ENCODE results near the gene DNAH6.
A peak's percentile ranks its signal among the peaks of the same experiment; 100 is the strongest.
"Not testable (repeated sequence)": the region's sequence is repeated elsewhere in the genome, so short reads cannot be mapped to it uniquely, and the experiment has no call there.

Gene DNAH6

DNA sequence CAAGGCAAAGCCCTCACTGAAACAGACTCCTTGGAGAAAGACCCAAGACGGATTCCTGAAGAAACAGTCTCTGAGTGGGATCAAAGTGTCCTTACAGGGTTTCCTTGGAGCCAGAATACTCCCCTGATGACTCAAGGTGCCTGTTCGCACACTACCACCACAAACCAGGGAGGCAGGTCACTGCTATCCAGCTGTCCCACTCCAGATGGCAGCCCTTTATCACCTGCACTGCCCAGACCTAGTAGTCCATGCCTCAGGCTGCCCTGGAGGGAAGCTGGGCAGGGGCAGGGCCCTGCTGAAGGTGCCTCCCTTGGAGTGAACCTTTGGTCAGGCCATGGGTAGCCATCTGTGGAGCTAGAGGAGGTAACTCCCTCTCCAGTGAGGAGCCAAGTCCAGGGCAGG lies 330.4 kb downstream of the DNAH6 start:
- peak in 1 of 5 experiments; percentile 45 for DNase-seq

DNA sequence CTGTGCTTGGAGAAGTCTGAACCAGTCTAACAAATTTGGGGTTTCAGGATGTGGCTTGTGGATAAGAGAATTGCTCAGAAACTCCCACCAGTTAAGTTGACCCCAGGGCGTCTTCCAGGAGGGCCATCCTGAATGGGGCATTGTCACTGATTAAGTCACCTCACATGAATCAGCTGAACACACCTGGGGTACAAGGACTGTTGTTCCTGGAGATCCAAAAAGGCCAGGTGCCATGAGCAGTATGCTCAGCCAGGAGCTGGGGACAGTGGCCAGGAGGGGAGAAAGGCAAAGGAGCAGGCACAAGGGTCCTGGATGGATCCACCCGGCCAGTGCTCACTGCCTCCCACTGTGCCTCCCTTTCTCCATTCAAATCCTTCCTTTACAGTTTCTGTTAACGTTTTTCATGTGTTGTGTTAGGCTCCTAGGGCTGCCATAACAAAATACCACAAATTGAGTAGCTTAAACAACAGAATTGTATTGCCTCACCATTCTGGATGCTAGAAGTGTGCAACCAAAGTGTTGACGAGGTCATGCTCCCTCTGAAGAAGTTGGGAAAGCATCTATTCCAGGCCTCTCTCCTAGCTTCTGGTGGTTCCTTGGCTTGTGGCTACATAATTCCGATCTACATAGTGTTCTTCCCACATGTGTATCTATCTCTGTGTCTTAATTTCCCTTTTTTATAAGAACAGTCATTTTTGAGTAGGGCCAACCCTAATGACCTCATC lies 331.2 kb downstream of the DNAH6 start:
- DNase-seq, result peak in 1 of 5 experiments; percentile 42

DNA sequence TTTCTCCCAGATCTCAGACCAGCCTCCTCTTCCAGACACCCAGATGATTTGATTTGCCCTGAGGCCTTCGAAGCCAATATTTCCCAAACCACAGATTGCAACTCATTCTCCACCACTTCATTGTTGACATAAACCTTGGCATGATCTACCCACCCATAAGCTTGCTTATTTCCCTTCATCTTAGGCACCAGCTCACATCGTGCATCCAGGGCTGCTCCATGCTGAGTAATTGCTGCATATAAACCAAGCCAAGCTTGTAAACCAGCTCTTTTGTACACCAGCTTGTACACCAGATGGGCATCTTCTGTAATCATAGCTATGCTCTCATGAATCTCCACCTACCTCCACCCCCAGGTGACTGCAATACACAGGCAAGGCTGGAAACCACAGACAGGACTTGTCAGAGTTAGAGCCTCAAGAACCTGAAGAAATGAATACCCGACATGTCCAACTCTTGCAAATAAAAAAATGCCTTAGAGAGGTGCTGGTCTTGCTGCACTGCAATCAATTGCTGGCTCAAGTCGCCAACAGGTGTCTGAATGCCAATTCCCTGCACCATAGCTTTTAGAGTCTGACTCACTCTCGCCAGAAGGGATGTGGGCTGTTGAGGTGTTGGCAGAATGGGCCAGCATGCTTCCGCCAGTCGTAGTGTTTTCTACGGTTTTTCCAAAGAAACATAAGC lies 333.1 kb downstream of the DNAH6 start:
- peak in 3 of 5 experiments; percentile 13 to 82 (median 36) for DNase-seq

DNA sequence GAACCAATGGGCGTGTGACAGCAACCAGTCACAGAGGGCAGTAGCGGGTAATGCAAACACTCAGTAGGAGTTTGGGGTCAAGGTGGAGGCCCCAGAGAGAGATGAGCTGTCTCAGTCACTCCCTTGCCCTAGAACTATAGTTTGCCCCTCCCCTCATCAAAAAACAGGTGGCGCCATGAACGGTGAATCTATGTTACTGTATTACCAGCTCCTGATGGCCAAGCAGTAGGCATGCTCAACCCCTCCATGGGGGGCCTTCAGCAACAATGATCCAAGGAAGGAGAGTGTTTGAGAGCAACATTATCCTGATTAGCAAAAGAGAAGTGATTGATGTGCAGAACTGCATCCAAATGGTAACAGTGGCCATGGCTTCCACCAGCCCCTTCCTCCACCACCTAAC lies 334.2 kb downstream of the DNAH6 start:
- no peak for DNase-seq

DNA sequence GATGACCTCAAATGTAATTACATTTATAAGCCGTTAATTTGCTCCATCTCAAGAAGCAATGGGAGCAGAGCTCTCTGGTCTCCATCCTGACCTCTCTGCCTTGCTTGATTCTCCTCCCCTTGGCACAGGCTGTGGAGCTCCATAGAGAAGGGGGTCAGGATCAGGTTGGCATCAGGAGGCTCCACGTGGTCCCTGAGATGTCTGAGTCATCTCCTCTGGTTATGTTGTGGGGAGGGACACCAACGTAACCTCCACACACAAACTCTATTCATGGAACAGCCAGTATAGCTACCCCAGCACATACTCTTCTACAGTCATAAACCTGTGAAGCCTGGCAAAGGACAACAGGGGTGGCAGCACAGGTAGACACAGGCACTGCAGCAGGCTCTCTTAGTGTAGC lies 335.6 kb downstream of the DNAH6 start:
- DNase-seq, result no peak

DNA sequence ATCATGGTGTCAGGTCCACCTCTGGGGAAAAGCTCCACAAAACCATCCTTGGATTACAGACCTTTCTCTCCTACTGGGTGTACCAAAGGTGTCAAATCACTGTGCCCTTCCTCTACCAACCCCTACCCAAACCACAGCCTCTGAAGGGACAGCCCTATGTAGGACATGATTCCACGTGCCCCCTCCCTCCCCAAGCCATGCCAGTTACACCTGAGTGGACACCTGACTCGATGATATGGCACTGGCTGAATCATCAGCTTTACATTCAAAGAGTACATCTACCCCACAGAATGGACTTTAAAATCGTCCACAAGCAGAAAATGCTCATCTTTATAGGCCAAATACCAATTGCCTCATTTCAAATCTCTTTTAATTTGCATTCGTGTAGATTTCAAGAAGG lies 338.6 kb downstream of the DNAH6 start:
- no peak for DNase-seq

DNA sequence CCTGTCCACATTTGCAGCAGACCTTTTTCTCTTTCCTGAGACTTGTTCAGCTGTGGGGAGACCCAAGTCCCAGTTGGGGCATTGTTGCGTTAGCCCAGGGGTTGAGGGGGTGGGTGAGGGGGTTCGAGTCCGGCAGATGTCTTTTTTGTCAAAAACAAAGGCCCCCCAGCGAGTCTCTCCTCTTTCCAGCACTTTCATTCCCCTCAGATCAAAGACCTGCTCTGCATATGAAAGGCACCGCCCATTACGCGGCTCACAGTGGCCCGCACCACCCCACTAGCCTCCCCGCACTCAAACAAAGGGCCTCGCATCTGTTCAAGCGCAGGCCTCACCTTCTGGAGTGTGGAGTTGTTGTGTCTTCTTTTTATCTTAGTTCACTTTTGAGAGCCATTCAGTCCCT lies 339.4 kb downstream of the DNAH6 start:
- DNase-seq, result no peak

DNA sequence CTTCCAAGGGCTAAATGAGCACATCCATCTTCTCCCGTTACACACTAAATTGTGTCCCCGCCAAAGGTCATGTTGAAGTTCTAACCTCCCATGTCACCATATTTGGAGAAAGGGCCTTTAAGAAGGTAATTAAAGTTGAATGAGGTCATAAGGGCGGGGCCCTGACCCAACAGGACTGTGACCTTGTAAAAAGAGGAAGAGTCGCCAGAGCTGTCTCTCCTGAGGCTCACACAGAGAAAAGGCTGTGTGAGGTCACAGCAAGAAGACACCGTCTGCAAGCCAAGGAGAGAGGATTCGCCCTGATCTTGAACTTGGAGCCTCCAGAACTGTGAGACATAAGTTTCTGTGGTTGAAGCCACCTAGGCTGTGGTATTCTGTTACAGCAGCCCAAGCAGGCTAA lies 340.5 kb downstream of the DNAH6 start:
- DNase-seq, result peak in 2 of 5 experiments; percentile 21 to 80

DNA sequence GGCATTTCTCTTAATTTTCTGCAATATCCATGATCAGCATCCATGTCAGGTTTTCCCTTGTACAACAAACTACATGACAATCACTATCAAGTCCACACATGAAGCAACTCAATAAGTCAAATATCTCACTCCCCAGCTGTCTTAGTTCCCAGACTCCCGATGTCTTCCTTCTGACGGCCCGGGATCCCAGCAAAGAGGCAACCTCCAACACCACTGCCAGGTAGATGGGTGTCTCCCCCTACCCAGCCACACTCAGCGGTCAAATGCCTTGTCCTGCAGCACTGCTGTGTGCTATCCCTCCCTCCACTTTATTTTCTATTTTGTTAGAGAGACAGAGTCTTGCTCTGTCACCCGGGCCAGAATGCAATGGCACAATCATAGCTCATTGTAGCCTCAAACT lies 341.3 kb downstream of the DNAH6 start:
- DNase-seq, result no peak

DNA sequence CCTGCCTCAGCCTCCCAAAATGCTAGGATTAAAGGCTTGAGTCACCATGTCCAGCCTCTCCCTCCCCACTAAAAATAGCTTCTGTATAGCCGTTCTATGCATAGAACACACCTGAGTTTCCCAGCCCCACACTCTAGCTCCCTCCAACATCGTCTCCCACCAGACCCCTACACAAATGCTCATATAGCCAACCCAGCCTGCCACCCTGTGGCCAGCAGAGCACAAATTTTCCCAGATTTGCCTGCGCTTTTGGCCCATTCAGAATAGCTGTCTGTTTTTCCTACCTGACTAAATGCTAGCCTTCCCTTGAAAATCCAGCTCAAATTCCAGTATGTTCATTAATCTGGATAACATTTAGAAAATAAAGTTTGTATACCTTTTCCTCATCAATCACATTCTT lies 341.8 kb downstream of the DNAH6 start:
- no peak for DNase-seq

DNA sequence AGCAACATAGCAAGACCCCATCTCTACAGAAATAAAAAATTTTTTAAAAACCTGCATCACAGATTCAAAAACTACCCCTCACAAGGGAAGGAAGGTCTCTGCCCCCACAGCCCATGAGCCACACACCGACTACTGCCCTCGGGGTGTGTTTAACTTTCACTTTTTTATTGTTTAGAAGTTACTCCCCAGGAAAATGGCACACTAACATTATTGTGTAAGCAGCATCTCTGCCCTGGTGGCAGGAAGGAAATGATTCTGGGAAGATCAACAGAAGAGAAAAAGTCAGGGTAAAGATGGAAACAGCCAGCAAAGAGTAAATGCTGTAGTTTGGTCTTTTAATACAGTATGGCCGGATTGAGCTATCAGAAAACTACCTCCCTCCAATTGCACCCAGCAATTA lies 342.6 kb downstream of the DNAH6 start:
- DNase-seq, result no peak

DNA sequence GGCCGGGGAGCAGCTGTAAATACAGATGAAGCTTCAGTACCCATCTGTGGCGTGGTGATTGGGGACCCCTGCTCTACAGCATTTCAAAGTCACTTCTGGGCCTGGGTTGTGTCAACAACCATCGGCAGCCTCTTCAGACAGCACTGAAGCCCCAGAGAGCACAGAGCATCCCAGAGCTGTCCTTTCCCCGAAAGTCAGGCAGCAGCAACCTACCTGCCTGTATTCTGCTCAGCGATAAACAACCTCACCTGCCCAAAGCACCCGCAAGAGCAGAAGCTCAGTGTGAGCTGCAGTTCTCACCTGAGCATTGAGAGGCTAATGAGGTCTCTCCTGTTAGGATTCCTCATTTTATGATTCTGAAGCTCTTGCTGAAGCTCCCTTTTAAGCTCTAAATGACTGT lies 345.2 kb downstream of the DNAH6 start:
- DNase-seq, result no peak

DNA sequence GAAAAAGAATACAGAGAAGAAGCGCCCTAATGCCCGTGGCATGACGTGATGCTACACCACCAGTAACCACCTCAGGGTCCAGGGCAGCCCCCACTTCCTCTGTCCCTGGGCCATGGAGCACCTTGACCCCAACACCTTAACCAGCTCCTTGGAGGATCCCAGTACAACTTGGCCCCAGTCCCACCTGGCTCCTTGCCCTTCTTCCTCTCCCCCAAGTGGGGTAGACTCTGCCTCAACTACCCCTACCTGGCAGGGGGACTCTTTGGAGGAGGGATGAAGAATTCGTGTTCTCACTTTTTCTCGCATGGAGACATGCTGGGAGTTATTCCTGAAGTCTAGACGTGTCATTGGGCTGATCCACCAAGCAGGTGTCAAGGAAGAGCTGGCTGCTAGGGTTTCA lies 345.7 kb downstream of the DNAH6 start:
- no peak for DNase-seq

DNA sequence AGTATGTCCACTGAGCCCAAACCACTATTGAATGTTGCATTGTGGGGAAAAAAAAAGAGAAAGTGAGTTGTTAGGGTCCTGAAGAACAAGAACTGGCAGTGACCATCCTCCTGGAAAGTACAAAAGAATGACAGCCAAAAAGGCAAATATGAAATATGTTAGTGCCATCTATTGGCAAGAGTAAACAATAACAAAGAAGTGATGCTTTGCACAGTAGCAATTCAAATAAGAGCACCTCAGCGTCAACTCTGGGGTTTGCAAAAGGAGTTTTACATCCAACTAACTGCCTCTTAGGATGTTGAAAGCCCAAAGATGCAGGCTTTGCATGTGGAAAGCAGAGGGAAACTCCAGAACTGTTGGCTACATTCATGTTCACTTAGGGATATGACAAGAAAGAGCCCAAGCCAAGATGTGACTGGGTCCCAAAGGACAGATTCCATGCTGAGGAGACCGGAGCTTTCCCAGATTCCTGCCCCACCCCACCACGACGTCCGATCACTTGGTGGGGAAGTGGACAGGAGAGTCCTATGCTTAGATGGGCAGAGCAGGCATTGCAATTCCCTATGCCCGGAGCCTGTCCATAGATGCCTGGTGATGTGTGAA lies 349.0 kb downstream of the DNAH6 start:
- peak in 2 of 5 experiments; percentile 36 to 79 for DNase-seq

DNA sequence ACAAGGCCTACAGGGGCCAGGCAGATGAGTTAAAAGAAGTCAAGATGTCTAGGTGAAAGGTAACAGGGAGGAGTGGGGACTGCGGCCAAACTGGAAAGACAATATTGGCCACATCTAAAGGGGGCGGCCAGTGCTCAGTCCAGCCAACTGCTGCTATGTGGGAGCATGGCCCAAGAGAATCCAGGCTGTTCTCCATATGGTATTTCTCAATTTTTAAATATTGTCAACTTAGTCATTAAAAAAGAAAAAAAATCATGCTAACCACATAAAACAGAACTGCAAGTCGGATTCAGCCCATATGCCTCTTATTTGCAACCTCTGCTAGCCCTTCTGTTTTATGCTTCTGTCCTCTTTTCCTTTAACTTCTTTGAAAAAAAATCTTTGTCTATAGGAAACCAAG lies 349.8 kb downstream of the DNAH6 start:
- DNase-seq, result no peak

DNA sequence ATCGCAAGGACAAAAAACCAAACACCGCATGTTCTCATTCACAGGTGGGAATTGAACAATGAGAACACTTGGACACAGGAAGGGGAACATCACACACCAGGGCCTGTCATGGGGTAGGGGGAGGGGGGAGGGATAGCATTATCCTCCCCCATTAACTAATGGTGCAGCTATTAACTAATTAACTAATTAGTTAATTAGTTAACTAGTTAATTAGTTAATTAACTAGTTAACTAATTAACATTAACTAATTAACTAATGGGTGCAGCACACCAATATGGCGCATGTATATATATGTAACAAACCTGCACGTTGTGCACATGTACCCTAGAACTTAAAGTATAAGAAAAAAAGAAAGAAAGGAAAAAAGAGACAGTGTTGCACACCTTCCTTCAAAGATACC lies 352.0 kb downstream of the DNAH6 start:
- DNase-seq, result not testable (repeated sequence)
